ENCODE measurements around the gene MTG2. TPM values are rescaled to one million over a fixed set of nuclear protein-coding genes. Genes with fewer than 3 reads are reported as not detected.

MTG2 gene
- total and polyA plus RNA-seq, 2 of the 8 experiments (the other 6 are each of a cell fraction or from before 2014, with no cell fraction given) = 14.4 to 22.8 TPM

DNA sequence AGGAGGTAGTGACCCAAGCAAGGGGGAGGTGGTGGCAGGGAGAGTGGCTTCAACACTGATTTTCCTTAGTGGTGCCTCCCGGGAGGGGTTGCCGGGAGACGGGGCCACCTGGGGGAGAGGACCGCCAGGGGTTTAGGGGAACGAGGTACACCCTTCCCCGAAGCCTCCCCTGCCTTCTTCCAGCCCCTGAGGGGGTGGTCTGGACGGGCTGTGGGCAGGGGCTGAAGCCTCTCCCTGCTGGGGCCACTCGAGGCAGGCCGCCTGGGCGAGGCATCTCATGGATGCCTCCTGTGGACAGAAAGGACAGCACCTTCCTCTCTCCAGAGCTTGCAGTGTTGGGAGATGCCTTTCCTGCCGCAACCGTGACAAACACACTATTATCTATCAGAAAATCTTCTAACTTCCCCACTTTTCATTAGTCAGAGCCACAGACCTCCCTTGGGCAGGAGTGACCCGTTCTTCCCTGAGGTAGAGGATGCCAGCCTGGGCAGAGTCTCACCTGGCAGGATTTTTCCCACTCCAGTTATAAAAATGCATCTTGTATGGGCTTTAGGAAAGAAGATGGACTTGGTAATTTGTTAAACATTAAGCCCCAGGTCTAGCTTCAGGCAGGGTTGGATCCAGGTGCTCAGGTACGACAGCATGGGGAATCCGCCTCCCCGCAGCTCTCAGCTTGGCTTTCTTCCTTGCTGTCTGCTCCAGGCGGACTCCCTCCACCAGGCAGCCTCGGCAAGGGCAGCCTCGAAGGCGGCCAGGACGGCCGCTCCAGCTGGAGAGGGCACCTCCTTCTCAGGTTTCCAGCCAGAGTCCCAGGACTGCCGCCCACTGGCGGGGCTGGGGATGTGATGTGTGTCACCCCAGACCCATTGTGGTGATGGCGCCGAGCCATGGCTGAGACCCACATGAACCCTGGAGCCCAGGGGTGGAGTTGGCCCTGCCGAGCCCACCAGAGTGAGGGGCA lies 26.2 kb downstream of the MTG2 start (continued):
- TF ChIP-seq, protein P1, sequence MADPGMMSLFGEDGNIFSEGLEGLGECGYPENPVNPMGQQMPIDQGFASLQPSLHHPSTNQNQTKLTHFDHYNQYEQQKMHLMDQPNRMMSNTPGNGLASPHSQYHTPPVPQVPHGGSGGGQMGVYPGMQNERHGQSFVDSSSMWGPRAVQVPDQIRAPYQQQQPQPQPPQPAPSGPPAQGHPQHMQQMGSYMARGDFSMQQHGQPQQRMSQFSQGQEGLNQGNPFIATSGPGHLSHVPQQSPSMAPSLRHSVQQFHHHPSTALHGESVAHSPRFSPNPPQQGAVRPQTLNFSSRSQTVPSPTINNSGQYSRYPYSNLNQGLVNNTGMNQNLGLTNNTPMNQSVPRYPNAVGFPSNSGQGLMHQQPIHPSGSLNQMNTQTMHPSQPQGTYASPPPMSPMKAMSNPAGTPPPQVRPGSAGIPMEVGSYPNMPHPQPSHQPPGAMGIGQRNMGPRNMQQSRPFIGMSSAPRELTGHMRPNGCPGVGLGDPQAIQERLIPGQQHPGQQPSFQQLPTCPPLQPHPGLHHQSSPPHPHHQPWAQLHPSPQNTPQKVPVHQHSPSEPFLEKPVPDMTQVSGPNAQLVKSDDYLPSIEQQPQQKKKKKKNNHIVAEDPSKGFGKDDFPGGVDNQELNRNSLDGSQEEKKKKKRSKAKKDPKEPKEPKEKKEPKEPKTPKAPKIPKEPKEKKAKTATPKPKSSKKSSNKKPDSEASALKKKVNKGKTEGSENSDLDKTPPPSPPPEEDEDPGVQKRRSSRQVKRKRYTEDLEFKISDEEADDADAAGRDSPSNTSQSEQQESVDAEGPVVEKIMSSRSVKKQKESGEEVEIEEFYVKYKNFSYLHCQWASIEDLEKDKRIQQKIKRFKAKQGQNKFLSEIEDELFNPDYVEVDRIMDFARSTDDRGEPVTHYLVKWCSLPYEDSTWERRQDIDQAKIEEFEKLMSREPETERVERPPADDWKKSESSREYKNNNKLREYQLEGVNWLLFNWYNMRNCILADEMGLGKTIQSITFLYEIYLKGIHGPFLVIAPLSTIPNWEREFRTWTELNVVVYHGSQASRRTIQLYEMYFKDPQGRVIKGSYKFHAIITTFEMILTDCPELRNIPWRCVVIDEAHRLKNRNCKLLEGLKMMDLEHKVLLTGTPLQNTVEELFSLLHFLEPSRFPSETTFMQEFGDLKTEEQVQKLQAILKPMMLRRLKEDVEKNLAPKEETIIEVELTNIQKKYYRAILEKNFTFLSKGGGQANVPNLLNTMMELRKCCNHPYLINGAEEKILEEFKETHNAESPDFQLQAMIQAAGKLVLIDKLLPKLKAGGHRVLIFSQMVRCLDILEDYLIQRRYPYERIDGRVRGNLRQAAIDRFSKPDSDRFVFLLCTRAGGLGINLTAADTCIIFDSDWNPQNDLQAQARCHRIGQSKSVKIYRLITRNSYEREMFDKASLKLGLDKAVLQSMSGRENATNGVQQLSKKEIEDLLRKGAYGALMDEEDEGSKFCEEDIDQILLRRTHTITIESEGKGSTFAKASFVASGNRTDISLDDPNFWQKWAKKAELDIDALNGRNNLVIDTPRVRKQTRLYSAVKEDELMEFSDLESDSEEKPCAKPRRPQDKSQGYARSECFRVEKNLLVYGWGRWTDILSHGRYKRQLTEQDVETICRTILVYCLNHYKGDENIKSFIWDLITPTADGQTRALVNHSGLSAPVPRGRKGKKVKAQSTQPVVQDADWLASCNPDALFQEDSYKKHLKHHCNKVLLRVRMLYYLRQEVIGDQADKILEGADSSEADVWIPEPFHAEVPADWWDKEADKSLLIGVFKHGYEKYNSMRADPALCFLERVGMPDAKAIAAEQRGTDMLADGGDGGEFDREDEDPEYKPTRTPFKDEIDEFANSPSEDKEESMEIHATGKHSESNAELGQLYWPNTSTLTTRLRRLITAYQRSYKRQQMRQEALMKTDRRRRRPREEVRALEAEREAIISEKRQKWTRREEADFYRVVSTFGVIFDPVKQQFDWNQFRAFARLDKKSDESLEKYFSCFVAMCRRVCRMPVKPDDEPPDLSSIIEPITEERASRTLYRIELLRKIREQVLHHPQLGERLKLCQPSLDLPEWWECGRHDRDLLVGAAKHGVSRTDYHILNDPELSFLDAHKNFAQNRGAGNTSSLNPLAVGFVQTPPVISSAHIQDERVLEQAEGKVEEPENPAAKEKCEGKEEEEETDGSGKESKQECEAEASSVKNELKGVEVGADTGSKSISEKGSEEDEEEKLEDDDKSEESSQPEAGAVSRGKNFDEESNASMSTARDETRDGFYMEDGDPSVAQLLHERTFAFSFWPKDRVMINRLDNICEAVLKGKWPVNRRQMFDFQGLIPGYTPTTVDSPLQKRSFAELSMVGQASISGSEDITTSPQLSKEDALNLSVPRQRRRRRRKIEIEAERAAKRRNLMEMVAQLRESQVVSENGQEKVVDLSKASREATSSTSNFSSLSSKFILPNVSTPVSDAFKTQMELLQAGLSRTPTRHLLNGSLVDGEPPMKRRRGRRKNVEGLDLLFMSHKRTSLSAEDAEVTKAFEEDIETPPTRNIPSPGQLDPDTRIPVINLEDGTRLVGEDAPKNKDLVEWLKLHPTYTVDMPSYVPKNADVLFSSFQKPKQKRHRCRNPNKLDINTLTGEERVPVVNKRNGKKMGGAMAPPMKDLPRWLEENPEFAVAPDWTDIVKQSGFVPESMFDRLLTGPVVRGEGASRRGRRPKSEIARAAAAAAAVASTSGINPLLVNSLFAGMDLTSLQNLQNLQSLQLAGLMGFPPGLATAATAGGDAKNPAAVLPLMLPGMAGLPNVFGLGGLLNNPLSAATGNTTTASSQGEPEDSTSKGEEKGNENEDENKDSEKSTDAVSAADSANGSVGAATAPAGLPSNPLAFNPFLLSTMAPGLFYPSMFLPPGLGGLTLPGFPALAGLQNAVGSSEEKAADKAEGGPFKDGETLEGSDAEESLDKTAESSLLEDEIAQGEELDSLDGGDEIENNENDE (IDR thresholded peaks at IDR 0.05; ENCODE audit: insufficient replicate concordance, low read length) = no peak
- TF ChIP-seq RAD21 (IDR thresholded peaks at IDR 0.05 in 1 of 2, conservative IDR thresholded peaks at IDR 0.05 in 1 of 2; ENCODE audit: low read depth in 2 of 2, low read length in 2 of 2) = peak; percentile 46 to 54
- TF ChIP-seq, protein P2, sequence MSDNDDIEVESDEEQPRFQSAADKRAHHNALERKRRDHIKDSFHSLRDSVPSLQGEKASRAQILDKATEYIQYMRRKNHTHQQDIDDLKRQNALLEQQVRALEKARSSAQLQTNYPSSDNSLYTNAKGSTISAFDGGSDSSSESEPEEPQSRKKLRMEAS (IDR thresholded peaks at IDR 0.05) = 0 out of 2 replicates have a peak, but pooled peaks have one; percentile 30
- TF ChIP-seq CHD1 (IDR thresholded peaks at IDR 0.05; ENCODE audit: low read depth, low read length) = no peak
- 0 out of 2 replicates have a peak, but pooled peaks have one; percentile 10 for TF ChIP-seq YY1 (IDR thresholded peaks at IDR 0.05; ENCODE audit: low read depth, low read length)
- peak; percentile 34; the same call in 1 of the 2 replicates for TF ChIP-seq TBP (IDR thresholded peaks at IDR 0.05; ENCODE audit: low read depth, low read length)
- TF ChIP-seq GTF2F1 (IDR thresholded peaks at IDR 0.05; ENCODE audit: borderline replicate concordance, low read depth, low read length) = no peak
- TF ChIP-seq RBBP5 (IDR thresholded peaks at IDR 0.05; ENCODE audit: borderline replicate concordance, low read depth, low read length) = no peak
